HepG2 (cell line): ENCODE data around the gene BCKDHA. TPM values are rescaled to one million over a fixed set of nuclear protein-coding genes. Genes with fewer than 3 reads are reported as not detected.

Experiments used
- CC2D1A ChIP-seq: sonication (generic); formaldehyde crosslinking; IDR thresholded peaks from 2 replicates; pipeline ENCODE4 v1.8.1; 2023; ENCODE audit warnings: mild to moderate bottlenecking, missing genetic modification reagents
- CHD4 ChIP-seq: fragments of 200-600 bp; sonication (generic); IDR thresholded peaks from 2 replicates; pipeline ENCODE4 v1.7.0; 2017; ENCODE audit warnings: mild to moderate bottlenecking, low read length, borderline replicate concordance
- ELF3 ChIP-seq: IDR thresholded peaks from 2 replicates; pipeline ENCODE4 v1.6.1; 2016; ENCODE audit warnings: missing genetic modification reagents, missing compliant biosample characterization
- GPBP1L1 ChIP-seq: sonication (generic); formaldehyde crosslinking; IDR thresholded peaks from 2 replicates; pipeline ENCODE4 v1.5.0; 2020; ENCODE audit warnings: mild to moderate bottlenecking, missing genetic modification reagents
- HNRNPH1 ChIP-seq: fragments of 200-400 bp; formaldehyde crosslinking; optimal IDR thresholded peaks from 2 replicates; pipeline ENCODE3; 2017; ENCODE audit warnings: mild to moderate bottlenecking, low read depth, low read length
- IRX3 ChIP-seq: sonication (generic); formaldehyde crosslinking; IDR thresholded peaks from 2 replicates; pipeline ENCODE4 v1.8.1; 2023; ENCODE audit warnings: mild to moderate bottlenecking, low read depth, missing genetic modification reagents, borderline replicate concordance
- KAT7 ChIP-seq: IDR thresholded peaks from 2 replicates; pipeline ENCODE4 v1.6.1; 2018; ENCODE audit warnings: borderline replicate concordance, missing compliant biosample characterization
- KLF16 ChIP-seq, 2 experiments: sonication (generic) in 1 of 2; formaldehyde crosslinking in 1 of 2; IDR thresholded peaks; 2 replicates each; pipeline versions ENCODE4 v1.6.1 to v1.8.0; 2016 to 2023; ENCODE audit warnings: missing genetic modification reagents in 2 of 2, missing compliant biosample characterization in 1 of 2
- MEIS1 ChIP-seq: sonication (generic); formaldehyde crosslinking; IDR thresholded peaks from 2 replicates; pipeline ENCODE4 v1.9.0; 2021; ENCODE audit warnings: mild to moderate bottlenecking, missing genetic modification reagents, moderate library complexity, borderline replicate concordance
- MYC ChIP-seq: sonication (generic); formaldehyde crosslinking; IDR thresholded peaks from 2 replicates; pipeline ENCODE4 v1.9.0; 2021; ENCODE audit warnings: missing genetic modification reagents, borderline replicate concordance
- NFE2 ChIP-seq: sonication (generic); formaldehyde crosslinking; IDR thresholded peaks from 2 replicates; pipeline ENCODE4 v1.4.0; 2020; ENCODE audit warnings: missing genetic modification reagents
- PCBP1 ChIP-seq: fragments of 200-400 bp; formaldehyde crosslinking; IDR thresholded peaks from 2 replicates; pipeline ENCODE4 v1.6.1; 2017; ENCODE audit warnings: mild to moderate bottlenecking, low read depth, low read length, borderline replicate concordance
- RFX1 ChIP-seq: fragments of 450-650 bp; IDR thresholded peaks from 2 replicates; pipeline ENCODE4 v1.6.1; 2017
- SMARCE1 ChIP-seq: fragments of 450-650 bp; IDR thresholded peaks from 2 replicates; pipeline ENCODE4 v1.6.1; 2017; ENCODE audit warnings: borderline replicate concordance
- ZNF136 ChIP-seq: sonication (generic); formaldehyde crosslinking; IDR thresholded peaks from 2 replicates; pipeline ENCODE4 v1.8.1; 2022; ENCODE audit warnings: low read depth, mild to moderate bottlenecking, moderate library complexity, missing genetic modification reagents
- ZNF264 ChIP-seq: sonication (generic); formaldehyde crosslinking; IDR thresholded peaks from 2 replicates; pipeline ENCODE4 v1.4.0; 2020; ENCODE audit warnings: missing genetic modification reagents
- ZNF282 ChIP-seq: fragments of 450-650 bp; IDR thresholded peaks from 2 replicates; pipeline ENCODE4 v1.6.1; 2018; ENCODE audit not compliant: partially characterized antibody
- ZNF644 ChIP-seq: IDR thresholded peaks from 2 replicates; pipeline ENCODE4 v1.6.1; 2016; ENCODE audit warnings: low read depth
- ZNF839 ChIP-seq: sonication (generic); formaldehyde crosslinking; IDR thresholded peaks from 2 replicates; pipeline ENCODE4 v1.4.0; 2020; ENCODE audit warnings: missing genetic modification reagents, mild to moderate bottlenecking, borderline replicate concordance
- ZSCAN30 ChIP-seq: sonication (generic); formaldehyde crosslinking; IDR thresholded peaks from 2 replicates; pipeline ENCODE4 v1.5.0; 2020; ENCODE audit warnings: mild to moderate bottlenecking, missing genetic modification reagents
- polyA plus RNA-seq, 8 experiments: library from polyadenylated mRNA; depleted of rRNA in 3 of 8; stranded (reverse) in 7 of 8; unstranded in 1 of 8; fragments of >200 nt; fragmentation: Illumina TruSeq in 4 of 8; extraction: Trizol in 4 of 8; gene quantifications; 2 replicates each; pipeline versions ENCODE4 v1.2.1 to v1.2.3, GENCODE V29; 2011 to 2016; ENCODE audit warnings: low read depth in 4 of 8, missing spikeins in 1 of 8, mixed read lengths in 1 of 8; ENCODE audit not compliant: insufficient read depth in 1 of 8
- total RNA-seq, 5 experiments: library from RNA; depleted of rRNA; stranded (reverse); fragments of >200 nt; fragmentation: Illumina TruSeq; extraction: Trizol; gene quantifications; 2 replicates each; pipeline ENCODE4 v1.2.3, GENCODE V29; 2016; ENCODE audit warnings: low read depth in 1 of 5
- TF ChIP-seq, protein P1 (sequence below): sonication (generic); formaldehyde crosslinking; IDR thresholded peaks from 2 replicates; pipeline ENCODE4 v1.4.0; 2020; ENCODE audit warnings: mild to moderate bottlenecking, low read depth, missing genetic modification reagents
- TF ChIP-seq, protein P2 (sequence below): sonication (generic); formaldehyde crosslinking; IDR thresholded peaks from 2 replicates; pipeline ENCODE4 v1.8.1; 2023; ENCODE audit warnings: mild to moderate bottlenecking, missing genetic modification reagents

BCKDHA gene
- total and polyA plus RNA-seq, 2 of the 13 experiments (the other 11 are each of a cell fraction or from before 2014, with no cell fraction given): 11.8 to 31.5 TPM

DNA sequence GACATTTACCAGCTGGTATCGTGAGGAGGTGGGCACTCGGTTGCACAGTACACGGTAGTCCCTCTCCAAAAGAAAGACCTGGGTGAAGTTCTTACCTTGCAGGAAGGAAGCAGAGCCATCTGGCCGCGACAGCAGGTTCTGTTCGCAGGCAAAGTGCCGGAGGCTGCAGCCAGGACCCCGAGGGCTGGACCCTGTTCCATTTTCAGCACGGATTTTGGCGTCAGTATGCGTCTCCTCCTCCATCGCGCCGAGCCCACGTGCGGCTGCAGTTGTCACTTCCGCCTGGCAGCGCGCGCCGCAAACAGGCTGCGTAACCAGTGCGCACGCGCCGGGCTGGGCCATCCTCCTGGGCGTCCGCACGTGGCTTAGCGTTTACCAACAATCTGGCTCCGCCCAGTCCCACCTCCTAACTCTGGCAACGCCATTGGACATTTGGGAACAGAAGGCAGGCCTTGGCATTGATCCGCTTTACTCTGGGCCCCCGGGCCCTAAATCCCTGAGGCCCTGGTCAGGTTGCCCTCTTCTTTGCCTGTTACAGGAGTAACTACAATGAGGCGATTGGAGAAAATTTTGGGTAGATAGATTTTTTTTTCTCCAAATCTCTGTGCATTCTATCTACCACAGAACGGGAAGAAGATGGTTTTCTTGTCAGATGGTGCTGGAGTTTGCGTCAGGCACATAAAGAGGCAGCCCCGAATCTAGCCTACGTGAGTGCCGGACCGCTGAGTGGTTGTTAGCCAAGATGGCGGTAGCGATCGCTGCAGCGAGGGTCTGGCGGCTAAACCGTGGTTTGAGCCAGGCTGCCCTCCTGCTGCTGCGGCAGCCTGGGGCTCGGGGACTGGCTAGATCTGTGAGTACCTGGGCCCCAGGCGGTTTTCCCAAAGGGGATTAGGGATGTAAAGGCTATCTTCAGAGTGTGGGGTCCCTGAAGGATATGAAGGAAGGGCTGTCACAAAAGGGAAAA is at the start of gene BCKDHA, which contains the start of gene EXOSC5 (continued):
- TF ChIP-seq MEIS1 (CRISPR knock-in tag) (no peak), IRX3 (CRISPR knock-in tag) (no peak), MYC (CRISPR knock-in tag) (peak; percentile 100), GPBP1L1 (CRISPR knock-in tag) (no peak), ZNF282 (no peak), PCBP1 (no peak), KAT7 (CRISPR knock-in tag) (peak; percentile 34; the same call in 1 of the 2 replicates), RFX1 (no peak), ZNF136 (CRISPR knock-in tag) (0 out of 2 replicates have a peak, but pooled peaks have one; percentile 78), CC2D1A (CRISPR knock-in tag) (no peak), ZNF264 (CRISPR knock-in tag) (peak; percentile 74; the same call in 1 of the 2 replicates), HNRNPH1 (no peak), ZSCAN30 (CRISPR knock-in tag) (no peak), CHD4 (no peak), NFE2 (no peak), ZNF644 (CRISPR knock-in tag) (no peak), KLF16 (CRISPR knock-in tag; IDR thresholded peaks at IDR 0.05) (peak; percentile 59 to 67; a peak in 2 of 4 replicates), ELF3 (CRISPR knock-in tag) (peak; percentile 92), ZNF839 (CRISPR knock-in tag) (no peak), SMARCE1 (no peak)
- TF ChIP-seq, protein P1, sequence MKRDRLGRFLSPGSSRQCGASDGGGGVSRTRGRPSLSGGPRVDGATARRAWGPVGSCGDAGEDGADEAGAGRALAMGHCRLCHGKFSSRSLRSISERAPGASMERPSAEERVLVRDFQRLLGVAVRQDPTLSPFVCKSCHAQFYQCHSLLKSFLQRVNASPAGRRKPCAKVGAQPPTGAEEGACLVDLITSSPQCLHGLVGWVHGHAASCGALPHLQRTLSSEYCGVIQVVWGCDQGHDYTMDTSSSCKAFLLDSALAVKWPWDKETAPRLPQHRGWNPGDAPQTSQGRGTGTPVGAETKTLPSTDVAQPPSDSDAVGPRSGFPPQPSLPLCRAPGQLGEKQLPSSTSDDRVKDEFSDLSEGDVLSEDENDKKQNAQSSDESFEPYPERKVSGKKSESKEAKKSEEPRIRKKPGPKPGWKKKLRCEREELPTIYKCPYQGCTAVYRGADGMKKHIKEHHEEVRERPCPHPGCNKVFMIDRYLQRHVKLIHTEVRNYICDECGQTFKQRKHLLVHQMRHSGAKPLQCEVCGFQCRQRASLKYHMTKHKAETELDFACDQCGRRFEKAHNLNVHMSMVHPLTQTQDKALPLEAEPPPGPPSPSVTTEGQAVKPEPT (CRISPR knock-in tag): no peak
- TF ChIP-seq, protein P2, sequence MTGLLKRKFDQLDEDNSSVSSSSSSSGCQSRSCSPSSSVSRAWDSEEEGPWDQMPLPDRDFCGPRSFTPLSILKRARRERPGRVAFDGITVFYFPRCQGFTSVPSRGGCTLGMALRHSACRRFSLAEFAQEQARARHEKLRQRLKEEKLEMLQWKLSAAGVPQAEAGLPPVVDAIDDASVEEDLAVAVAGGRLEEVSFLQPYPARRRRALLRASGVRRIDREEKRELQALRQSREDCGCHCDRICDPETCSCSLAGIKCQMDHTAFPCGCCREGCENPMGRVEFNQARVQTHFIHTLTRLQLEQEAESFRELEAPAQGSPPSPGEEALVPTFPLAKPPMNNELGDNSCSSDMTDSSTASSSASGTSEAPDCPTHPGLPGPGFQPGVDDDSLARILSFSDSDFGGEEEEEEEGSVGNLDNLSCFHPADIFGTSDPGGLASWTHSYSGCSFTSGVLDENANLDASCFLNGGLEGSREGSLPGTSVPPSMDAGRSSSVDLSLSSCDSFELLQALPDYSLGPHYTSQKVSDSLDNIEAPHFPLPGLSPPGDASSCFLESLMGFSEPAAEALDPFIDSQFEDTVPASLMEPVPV (CRISPR knock-in tag): no peak
